GM18520 (cell line): ENCODE results near the gene NTM.
"Not testable (repeated sequence)": the region's sequence is repeated elsewhere in the genome, so short reads cannot be mapped to it uniquely, and the experiment has no call there.

Experiments used
- ATAC-seq: cut with Tn5 transposase; IDR thresholded peaks from one replicate; pipeline ENCODE4 v1.9.1; 2021; ENCODE audit not compliant: unreplicated experiment

The NTM gene

GRCh38 chr11:131370090-131370751 is at the start of gene NTM:
Gene NTM, plus strand, starts transcription at chr11:131370615.
- ATAC-seq: no peak

GRCh38 chr11:131324921-131325570 is 45.4 kb upstream of the NTM start:
- no peak for ATAC-seq

DNA sequence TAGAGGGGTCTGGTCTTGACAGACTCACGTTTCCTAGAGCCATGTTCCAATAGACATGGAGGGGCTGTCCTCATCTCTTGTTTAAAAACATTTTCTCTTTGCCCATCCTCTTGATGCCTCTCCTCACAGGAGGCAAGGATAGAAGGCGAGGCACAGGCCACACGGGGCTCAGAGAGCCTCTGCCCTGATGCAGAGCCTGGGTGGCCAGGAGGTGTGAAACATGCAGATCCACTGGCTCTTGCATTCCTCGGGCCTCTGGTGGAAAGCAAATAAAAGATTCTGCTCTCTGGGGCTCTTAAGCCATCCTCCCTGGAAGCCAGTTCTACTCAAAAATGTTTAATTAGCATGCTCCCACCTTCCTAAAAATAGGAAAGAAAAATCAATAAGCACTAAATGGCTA is 43.6 kb upstream of the NTM start:
- ATAC-seq: no peak

DNA sequence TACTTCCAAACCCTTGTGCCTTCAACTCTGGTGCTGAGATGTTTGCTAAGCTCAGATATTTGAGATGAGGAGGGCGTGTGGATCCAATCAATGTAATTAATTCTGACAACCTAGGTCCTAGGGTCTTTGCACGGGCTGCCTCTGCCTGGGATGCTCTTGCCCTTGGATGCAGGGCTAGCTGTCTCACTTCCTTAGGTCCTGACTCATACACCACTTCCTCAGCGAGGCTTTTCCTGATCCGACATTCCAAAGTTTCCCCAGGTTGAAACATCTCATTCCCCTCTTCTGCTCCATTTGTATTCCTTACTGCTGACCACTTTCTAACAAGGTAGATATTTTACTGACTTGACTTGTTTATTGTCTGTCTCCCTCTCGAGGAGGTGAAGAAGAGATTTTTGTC is 43.0 kb upstream of the NTM start:
- ATAC-seq: no peak

GRCh38 chr11:131328843-131329242 is 41.6 kb upstream of the NTM start:
- ATAC-seq: no peak

DNA sequence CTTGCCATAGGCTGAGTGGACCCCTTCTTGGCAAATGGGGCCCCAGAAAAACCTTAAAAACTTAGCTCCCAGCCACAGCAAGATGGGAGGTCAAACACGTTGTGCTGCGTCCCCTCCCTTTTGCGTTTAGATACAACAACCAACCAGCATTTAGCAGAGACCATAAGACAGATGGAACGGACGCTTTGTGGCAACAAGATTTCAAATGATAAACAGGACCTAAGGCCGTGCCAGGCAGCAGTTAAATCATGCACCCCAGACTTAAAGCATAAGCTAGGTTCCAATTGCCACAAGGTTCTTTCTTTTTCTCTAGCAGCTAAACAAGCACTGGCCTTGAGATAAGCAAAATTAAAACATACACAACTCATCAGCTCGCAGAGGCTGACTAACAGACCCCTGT is 39.4 kb upstream of the NTM start:
- no peak for ATAC-seq

DNA sequence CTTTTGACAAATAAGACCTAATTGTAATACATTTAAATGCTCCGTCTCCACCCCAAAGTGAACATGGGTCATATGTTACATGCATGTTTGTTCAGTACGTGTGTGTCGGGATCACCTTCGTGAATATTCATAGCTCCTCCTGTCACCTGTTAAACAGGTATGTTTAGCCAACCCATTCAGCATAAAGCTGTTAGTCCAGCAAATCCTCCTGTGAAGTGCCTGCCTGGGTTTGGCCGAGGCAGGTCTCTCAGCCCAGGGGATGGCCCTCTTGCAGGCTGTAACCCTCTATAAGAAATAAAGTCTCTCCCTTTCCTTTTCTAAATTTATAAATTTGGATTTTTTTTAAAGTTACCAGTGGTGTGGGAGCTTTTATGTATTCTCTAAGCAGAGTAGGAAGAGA is 38.9 kb upstream of the NTM start:
- ATAC-seq: no peak

DNA sequence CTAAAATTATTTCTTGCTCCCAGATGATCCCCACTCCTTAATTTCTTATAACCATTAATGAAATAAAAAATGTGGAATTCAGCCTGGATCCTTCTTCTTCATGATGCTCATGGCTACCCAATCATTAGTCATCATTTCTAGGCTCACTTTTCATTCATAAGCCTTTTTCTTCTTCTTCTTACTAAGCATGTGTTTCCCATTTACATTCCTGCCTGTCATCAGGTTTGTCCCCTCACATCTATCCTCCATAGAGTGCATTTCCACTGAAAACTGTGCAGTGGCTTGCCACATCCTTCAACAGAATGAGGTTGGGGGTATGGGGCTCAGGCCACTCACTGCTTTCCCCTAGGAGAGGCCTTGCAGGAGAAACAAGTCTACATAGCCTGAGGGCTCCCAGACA is 35.8 kb upstream of the NTM start:
- no peak for ATAC-seq

- not testable (repeated sequence) for ATAC-seq
Observed at GRCh38 chr11:131341900-131342299, 28.5 kb upstream of the NTM start.

GRCh38 chr11:131342442-131342841 is 28.0 kb upstream of the NTM start:
- not testable (repeated sequence) for ATAC-seq

DNA sequence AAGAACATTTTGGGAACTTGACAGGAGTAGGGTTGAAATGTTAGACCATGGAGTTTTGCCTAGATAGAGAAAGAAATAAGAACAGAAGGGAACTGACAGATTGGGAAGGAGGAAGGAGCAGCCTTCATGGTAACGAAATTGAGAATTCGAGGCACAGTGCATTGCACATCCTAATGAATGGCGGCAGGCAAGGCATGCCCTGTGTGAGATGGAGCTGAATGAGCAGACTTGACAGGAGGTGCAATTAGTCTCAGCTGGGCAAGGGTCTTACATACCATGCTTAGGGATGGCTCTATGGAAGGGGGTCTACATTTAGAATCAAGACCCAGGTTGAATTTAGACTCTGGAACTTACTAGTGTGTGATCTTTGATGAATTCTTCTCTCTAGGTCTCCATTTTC is 25.0 kb upstream of the NTM start:
- ATAC-seq: no peak

GRCh38 chr11:131349368-131350086 is 20.9 kb upstream of the NTM start:
- no peak for ATAC-seq

- no peak for ATAC-seq
Observed at GRCh38 chr11:131350872-131351271, 19.5 kb upstream of the NTM start.

- ATAC-seq: no peak
Observed at GRCh38 chr11:131351848-131352247, 18.6 kb upstream of the NTM start.

GRCh38 chr11:131353766-131354165 is 16.6 kb upstream of the NTM start:
- no peak for ATAC-seq

DNA sequence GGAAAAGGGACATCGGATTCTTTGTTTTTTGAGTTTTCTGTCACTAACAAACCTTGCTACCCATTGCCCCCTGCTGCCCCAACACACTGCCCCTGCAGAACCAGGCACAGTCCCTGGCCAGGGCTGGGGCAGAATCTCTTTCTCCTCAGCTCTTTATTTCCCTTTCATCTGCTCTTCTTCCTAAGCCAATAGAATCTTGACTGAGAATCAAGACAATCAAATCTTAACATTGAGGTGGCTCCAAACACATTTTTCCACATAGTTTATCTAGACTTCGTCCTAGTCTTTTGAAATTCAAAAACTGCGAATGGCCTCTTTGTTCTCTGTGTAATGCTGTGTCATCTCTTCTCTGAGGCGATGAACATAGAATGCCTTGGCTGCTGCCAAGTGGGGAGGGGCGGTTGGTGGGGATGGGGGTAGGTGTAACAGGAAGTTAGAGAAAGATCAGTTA is 16.1 kb upstream of the NTM start:
- ATAC-seq: no peak

GRCh38 chr11:131356206-131356605 is 14.2 kb upstream of the NTM start:
- ATAC-seq: no peak

DNA sequence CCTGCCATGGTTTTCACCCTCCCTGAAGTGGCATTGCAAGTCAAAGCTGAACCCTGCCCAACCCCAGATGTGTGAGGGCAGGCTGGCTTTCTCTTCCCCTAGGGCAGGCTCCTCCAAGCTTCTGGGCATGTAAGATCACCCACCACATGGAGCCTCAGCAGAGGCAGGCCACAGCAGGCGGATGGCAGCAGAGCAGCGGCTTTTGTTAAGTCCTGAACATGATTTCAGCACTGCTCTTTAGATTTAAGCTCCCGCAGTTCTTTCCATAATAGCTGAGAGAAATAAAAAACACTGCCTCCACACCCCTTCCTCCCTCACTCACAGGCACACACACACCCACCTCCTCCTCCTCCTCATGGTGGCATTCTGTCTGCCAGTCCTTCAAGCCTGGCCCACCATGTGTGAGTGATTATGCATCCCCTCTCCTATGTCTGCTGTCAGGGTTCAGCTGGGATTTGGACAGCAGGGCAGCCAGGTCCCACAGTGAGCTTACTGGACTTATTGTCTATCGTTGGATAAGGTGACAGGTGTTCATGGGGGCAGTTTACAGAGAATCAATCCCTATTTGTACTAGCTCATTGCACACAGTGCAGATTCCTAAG is 5.0 kb upstream of the NTM start:
- no peak for ATAC-seq

DNA sequence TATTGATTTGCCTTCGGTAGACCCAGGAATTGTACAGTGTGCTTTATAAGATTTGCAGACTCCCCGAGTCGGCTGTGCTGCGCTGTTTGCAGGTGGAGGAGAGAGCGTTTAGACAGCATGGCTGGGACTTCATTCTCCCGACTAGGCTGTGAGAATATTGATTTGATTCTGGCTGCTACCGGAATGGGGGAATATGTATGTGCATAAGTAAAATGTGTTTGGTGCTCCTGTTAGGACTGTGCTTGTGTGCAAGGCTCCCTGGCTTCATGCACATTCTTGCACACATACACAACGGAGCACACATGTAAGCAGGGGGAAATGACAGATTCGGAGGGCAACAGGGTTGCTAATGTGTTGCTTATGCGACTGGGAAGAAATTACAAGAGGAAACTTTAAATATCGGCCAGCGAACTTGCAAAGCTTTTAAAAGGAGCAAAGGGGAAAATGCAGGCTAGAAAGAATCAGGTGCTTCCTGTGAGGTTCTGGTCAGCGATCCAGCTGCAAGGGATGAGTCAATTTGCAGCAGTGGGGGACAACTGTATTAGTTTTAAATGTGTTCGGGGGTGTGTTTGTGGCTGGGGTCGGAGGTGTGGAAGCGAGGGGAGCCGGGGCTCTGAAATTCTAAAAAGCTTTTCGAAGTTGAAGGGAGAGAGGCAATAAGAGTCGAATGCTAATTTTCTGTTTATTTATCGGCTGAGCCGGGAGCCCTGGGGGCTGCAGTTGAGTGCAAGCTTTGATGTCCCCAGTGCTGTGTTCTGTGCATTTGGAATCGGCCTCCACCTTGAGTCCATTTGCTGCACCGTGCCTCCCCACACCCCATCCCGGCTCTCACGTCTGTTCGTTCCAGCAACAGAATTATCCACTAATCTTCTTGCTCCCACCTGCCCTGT is 731 bp downstream of the NTM start:
- no peak for ATAC-seq

- no peak for ATAC-seq
Observed at GRCh38 chr11:131371791-131372104, 1.3 kb downstream of the NTM start.
